GM12872 (cell line): ENCODE measurements around the gene CLSTN2.

Experiments
- TF ChIP-seq, protein P1 (sequence below): IDR thresholded peaks from 3 replicates; pipeline ENCODE4 v1.5.1; 2011; ENCODE audit warnings: low read depth, mild to moderate bottlenecking, low read length, moderate library complexity; ENCODE audit not compliant: insufficient read depth

Gene CLSTN2

DNA sequence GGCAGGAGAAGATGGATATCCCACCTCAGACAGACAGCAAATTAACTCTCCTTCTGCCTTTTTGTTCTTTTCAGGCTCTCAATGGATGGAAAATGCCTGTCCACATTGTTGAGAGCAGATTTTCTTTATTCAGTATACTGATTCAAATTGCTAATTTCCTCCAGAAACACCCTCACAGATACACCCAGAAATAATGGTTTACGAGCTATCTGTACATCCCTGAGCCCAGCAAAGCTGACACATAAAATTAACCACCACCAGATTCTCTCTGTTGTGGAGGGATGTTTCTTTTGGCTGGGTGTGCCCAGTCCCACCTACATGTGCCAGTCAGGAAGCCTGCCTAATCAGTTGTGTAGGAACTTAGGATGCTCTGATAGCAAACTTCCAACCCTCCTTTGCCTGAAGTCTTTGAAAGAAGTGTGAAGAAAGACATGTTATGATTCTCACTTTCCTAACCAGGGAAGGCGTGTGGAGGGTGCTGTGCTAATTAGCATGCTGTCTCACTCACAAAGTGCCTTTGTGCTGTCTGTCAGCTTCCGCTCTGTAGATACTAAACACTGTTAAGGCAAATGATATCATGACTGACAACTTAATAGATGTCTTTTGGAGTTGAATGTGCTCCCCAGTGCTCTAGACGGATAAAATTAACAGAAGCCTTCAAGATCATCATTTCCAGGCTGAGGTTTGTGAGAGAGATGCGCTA is 208.5 kb downstream of the CLSTN2 start:
- TF ChIP-seq, protein P1, sequence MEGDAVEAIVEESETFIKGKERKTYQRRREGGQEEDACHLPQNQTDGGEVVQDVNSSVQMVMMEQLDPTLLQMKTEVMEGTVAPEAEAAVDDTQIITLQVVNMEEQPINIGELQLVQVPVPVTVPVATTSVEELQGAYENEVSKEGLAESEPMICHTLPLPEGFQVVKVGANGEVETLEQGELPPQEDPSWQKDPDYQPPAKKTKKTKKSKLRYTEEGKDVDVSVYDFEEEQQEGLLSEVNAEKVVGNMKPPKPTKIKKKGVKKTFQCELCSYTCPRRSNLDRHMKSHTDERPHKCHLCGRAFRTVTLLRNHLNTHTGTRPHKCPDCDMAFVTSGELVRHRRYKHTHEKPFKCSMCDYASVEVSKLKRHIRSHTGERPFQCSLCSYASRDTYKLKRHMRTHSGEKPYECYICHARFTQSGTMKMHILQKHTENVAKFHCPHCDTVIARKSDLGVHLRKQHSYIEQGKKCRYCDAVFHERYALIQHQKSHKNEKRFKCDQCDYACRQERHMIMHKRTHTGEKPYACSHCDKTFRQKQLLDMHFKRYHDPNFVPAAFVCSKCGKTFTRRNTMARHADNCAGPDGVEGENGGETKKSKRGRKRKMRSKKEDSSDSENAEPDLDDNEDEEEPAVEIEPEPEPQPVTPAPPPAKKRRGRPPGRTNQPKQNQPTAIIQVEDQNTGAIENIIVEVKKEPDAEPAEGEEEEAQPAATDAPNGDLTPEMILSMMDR: no peak

DNA sequence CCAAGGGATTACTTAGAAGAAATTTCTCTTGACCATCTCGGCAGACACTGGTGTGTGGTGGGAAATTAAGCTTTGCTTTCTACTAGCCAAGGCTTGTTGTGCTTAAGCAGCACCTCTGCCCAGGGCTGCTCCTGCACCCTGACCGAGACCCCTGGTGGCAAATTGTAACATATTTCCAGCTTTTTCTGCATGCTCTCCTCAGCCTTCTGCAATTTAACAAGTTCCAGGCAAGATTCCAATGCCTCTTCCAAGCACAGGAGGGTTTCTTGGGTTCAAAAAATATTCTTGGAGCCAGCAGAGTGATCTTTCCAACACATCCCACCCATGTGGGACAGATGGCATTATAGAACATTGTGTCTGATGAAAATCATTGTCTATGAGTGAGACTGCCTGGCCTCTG is 210.5 kb downstream of the CLSTN2 start:
- TF ChIP-seq, protein P1: 0 out of 3 replicates have a peak, but pooled peaks have one; percentile 1

DNA sequence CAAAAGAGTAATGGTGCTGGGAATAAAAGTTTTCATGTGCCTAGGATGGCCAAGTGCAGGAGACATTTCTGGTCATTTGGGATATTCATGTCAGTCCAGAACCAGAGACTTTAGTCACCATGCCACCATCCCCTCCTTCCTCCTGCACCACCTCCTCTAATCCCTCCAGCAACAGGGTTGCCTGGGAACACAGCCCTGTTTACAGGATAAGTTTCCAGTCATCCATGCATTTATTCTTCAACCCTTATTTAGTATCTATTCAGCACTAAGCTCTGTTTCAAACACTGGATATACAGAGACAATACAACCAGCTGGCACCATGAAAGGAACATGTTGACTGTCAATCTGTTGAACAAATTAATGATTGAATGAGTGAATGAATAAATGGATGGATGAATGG is 211.7 kb downstream of the CLSTN2 start:
- TF ChIP-seq, protein P1: no peak

DNA sequence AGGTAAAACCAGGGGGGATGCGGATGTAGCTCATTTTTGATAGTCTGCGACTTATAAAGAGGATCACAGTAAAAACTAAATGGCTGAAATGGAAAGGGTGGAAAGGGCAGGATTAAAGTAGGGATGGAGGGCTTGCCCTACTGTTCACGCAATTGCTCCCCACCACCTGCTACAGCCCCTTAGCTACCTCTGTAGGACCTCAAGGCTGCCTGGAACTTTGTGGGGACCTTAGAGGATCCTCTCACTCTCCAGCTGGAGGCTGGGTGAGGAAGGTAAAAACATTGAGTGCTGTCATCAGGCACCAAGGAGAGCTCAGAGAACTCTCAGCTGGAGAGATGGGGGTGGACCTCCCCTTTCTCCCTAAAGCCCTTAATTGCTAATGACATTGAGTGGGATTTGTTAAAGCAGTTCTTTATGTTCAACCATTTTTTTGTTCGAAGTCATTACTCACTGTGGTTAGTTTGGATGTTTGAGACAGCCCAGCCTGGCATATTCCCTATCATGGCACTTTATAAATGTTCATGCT is 213.0 kb downstream of the CLSTN2 start:
- TF ChIP-seq, protein P1: no peak

DNA sequence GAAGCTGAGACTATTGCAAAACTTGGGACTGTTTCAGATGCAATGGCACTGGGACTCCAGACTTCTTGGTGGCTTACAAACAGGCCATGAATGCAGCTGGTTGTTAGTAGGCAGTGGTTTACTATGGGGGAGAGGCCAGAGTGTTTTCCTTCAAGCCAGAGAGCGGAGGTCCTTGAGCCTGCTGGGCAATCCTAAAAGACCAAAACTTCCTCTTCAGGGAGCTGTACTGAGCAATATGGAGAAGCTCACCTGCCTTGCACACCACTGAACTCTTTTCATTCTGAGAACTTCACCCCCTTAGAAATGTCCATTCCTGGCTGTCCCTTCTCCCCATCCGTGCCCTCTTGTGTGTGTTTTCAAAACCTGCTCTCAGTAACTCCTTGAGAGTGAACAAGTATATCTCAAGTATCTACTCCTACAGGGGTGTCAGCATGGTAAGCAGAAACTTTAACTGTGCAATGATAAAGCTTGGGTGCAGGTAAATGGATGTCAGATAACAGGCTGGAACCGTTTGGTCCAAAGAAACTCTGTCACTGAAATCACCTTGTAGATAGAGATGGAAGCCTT is 213.9 kb downstream of the CLSTN2 start:
- TF ChIP-seq, protein P1: no peak

DNA sequence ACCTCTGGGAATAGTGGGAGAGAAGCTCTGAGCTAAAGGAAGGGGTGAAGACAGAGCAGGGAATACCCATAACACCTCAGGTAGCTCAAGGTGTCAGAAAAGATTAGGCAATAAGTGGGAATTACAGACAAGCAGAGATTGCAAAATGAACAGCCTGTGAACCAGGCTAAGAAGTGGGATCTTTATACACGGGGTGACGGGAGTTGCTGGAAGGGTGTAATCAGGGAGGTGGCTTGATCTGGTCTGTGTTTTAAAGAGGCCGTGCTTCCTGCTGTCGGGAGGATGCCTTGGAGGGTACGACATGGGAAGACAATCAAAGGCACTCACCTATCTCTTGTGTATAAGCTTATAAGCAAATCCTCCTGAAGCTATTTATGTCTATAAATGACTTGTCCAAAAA is 216.3 kb downstream of the CLSTN2 start:
- TF ChIP-seq, protein P1: no peak

DNA sequence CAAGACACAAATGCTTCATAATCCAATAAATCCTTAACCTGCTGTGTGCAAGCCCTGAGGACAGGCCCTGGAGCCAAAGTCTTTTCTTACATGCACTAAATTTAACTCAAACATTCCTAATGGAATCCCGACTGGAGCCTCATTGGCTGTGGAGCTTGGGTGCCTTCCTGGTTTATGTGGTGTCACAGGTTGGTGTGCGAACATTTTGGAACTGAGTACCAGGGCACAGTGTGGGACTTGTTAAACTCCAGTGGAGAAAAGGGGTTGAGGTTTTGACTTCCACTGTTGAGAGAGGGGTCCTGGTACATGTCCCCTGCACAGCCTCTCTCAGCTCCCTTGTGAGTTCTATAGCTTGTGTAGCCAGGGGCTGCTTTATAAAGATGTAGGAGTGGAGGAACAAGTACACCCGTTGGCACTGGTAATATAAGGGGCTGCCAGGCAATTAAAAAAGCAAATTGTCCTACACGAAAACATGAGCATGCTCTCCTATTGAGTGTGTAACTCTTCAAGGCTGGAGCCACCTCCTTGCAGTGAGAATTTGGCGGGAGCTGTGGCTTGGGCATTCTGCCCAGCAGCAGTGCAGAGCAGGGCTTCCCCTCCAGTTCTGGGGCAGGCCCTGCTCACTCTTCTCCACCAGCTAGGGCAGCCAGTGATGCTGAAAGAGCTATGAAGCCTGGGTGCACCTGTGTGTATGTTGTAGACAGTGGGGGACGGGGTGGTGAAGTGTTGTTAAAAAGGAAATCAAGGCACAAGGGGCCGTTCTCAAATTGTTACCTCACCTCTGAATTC is 218.1 kb downstream of the CLSTN2 start:
- TF ChIP-seq, protein P1: no peak
